Measurements from ENCODE around the gene ZNF592. TPM values are rescaled to one million over a fixed set of nuclear protein-coding genes. Genes with fewer than 3 reads are reported as not detected.
A peak's percentile ranks its signal among the peaks of the same experiment; 100 is the strongest.

ZNF592 gene
- polyA plus RNA-seq, 1 donor (not counting 4 experiments of a cell fraction or from before 2014, with no cell fraction given) = 4.1 TPM

DNA sequence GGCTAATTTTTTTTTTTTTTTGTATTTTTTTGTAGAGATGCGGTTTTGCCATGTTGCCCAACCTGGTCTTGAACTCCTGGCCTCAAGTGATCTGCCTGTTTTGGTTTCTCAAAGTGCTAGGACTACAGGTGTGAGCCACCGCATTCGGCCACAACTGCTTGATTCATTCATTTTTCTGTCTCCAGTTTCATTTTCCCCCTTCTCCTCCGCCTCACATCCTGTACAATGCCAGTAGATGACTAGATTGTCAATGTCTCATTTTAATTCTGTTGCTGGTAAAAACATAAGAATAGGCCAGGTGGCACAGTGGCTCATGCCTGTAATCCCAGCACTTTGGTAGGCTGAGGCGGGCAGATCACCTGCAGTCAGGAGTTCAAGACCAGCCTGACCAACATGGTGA, 12.0 kb upstream of the ZNF592 start:
- no peak overlapping the region for H3K4me2 ChIP-seq (ENCODE audit: control insufficient read depth, extremely low read depth, insufficient read depth, low read depth, low read length)
- DNase-seq (ENCODE audit: low read depth, low spot score) (no peak), FAIRE-seq (no peak)
- H2AFZ ChIP-seq (ENCODE audit: control insufficient read depth, low read length) = no peak overlapping the region
- H3K79me2 ChIP-seq (ENCODE audit: control insufficient read depth, insufficient read depth, low read length) = no peaks in the 10 kb centered on the region
- peaks cover 19% of the 10 kb centered on the region for H3K4me1 ChIP-seq (ENCODE audit: control insufficient read depth, extremely low read depth, insufficient read depth, low read length)
- no peaks in the 10 kb centered on the region for H3K9me1 ChIP-seq (ENCODE audit: control insufficient read depth, extremely low read depth, insufficient read depth, low read length)
- TF ChIP-seq, protein P1, sequence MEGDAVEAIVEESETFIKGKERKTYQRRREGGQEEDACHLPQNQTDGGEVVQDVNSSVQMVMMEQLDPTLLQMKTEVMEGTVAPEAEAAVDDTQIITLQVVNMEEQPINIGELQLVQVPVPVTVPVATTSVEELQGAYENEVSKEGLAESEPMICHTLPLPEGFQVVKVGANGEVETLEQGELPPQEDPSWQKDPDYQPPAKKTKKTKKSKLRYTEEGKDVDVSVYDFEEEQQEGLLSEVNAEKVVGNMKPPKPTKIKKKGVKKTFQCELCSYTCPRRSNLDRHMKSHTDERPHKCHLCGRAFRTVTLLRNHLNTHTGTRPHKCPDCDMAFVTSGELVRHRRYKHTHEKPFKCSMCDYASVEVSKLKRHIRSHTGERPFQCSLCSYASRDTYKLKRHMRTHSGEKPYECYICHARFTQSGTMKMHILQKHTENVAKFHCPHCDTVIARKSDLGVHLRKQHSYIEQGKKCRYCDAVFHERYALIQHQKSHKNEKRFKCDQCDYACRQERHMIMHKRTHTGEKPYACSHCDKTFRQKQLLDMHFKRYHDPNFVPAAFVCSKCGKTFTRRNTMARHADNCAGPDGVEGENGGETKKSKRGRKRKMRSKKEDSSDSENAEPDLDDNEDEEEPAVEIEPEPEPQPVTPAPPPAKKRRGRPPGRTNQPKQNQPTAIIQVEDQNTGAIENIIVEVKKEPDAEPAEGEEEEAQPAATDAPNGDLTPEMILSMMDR (optimal IDR thresholded peaks at IDR 0.05 in 1 of 3, IDR thresholded peaks at IDR 0.05 in 1 of 3, conservative IDR thresholded peaks at IDR 0.05 in 1 of 3; ENCODE audit: extremely low read depth in 1 of 3, insufficient read depth in 2 of 3, low read length in 3 of 3) = no peak
- TF ChIP-seq EZH2 (IDR thresholded peaks at IDR 0.05; ENCODE audit: low read length) = no peak
- H3K9me3 ChIP-seq (ENCODE audit: control insufficient read depth, low read depth, low read length) = no peaks in the 10 kb centered on the region
- no peak overlapping the region for H3K4me3 ChIP-seq (ENCODE audit: control insufficient read depth in 2 of 3, extremely low read depth in 1 of 3, insufficient read depth in 2 of 3, low read depth in 1 of 3, low read length in 3 of 3)
- H3K36me3 ChIP-seq (ENCODE audit: control insufficient read depth in 2 of 2, extremely low read depth in 1 of 2, insufficient read depth in 2 of 2, low read length in 2 of 2) = no peaks in the 10 kb centered on the region
- H3K9ac ChIP-seq (ENCODE audit: control insufficient read depth, extremely low read depth, insufficient read depth, low read length) = no peak overlapping the region
- H4K20me1 ChIP-seq (ENCODE audit: control insufficient read depth, extremely low read depth, insufficient read depth, low read length) = no peaks in the 10 kb centered on the region
- H3K27me3 ChIP-seq (ENCODE audit: control insufficient read depth, extremely low read depth, insufficient read depth, low read length) = no peaks in the 10 kb centered on the region
- no peak overlapping the region for H3K27ac ChIP-seq (ENCODE audit: control insufficient read depth, insufficient read depth, low read length)
- dilution Hi-C loops (cut with MboI; ENCODE audit: extremely low pct_ligation_motif_present, low sequenced_read_pairs) = no loop called here

GRCh38 chr15:84737005-84737404, 11.4 kb upstream of the ZNF592 start:
- Histone ChIP-seq H3K4me3 (ENCODE audit: control insufficient read depth in 2 of 3, extremely low read depth in 1 of 3, insufficient read depth in 2 of 3, low read depth in 1 of 3, low read length in 3 of 3) (no peak overlapping the region), H3K4me1 (ENCODE audit: control insufficient read depth, extremely low read depth, insufficient read depth, low read length) (peaks cover 19% of the 10 kb centered on the region), H3K27me3 (ENCODE audit: control insufficient read depth, extremely low read depth, insufficient read depth, low read length) (no peaks in the 10 kb centered on the region), H3K9me1 (ENCODE audit: control insufficient read depth, extremely low read depth, insufficient read depth, low read length) (no peaks in the 10 kb centered on the region), H3K4me2 (ENCODE audit: control insufficient read depth, extremely low read depth, insufficient read depth, low read depth, low read length) (peak overlapping the region; percentile 10), H2AFZ (ENCODE audit: control insufficient read depth, low read length) (peak overlapping the region; percentile 27), H4K20me1 (ENCODE audit: control insufficient read depth, extremely low read depth, insufficient read depth, low read length) (no peaks in the 10 kb centered on the region), H3K9ac (ENCODE audit: control insufficient read depth, extremely low read depth, insufficient read depth, low read length) (no peak overlapping the region), H3K9me3 (ENCODE audit: control insufficient read depth, low read depth, low read length) (no peaks in the 10 kb centered on the region), H3K36me3 (ENCODE audit: control insufficient read depth in 2 of 2, extremely low read depth in 1 of 2, insufficient read depth in 2 of 2, low read length in 2 of 2) (no peaks in the 10 kb centered on the region), H3K79me2 (ENCODE audit: control insufficient read depth, insufficient read depth, low read length) (no peaks in the 10 kb centered on the region), H3K27ac (ENCODE audit: control insufficient read depth, insufficient read depth, low read length) (no peak overlapping the region)
- TF ChIP-seq, protein P1 (optimal IDR thresholded peaks at IDR 0.05 in 1 of 3, IDR thresholded peaks at IDR 0.05 in 1 of 3, conservative IDR thresholded peaks at IDR 0.05 in 1 of 3; ENCODE audit: extremely low read depth in 1 of 3, insufficient read depth in 2 of 3, low read length in 3 of 3) = no peak
- TF ChIP-seq EZH2 (IDR thresholded peaks at IDR 0.05; ENCODE audit: low read length) = no peak
- dilution Hi-C loops (cut with MboI; ENCODE audit: extremely low pct_ligation_motif_present, low sequenced_read_pairs) = no loop called here
- no peak for DNase-seq (ENCODE audit: low read depth, low spot score)
- no peak for FAIRE-seq

All from keratinocyte (primary cell).